ENCODE results near the gene MYRIP.
"Not testable (repeated sequence)": the region's sequence is repeated elsewhere in the genome, so short reads cannot be mapped to it uniquely, and the experiment has no call there.

Gene MYRIP

GRCh38 chr3:40070816-40071215 is 261.4 kb downstream of the MYRIP start:
- H3K36me3 ChIP-seq (ENCODE audit: control insufficient read depth, insufficient read depth, low read length), result no peaks in the 10 kb centered on the region
- WGBS, 2 experiments, result 92 to 94% methylated on average over 1 of the region's 1 CpG

DNA sequence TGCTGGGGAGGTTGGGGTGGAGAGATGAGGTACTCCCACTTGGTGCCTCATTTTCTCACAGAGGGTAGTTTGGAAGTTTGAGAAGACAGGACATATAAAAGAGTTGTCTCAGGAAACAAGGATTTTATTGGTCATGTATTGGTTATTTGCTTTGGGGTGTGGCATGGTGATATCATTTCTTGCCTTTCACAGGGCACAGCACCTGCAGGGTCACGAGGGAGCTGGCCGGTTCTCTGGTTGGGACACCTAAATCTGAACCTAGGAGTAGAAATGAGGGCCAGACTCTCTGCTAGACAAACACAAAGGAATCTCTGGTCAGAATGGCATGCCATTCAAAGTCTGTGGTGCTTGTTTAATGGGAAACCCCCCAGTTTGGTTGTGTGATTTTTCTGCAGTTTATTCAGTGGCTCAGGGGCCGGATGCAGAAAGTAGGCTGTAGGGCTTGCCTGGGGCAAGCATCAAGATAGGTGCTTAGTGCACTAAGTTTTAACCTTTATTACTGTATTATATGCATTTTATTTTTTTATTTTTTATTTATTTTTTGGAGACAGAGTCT is 262.4 kb downstream of the MYRIP start:
- no peaks in the 10 kb centered on the region for H3K4me1 ChIP-seq (ENCODE audit: control insufficient read depth, insufficient read depth, low read length)
- H3K9me3 ChIP-seq (ENCODE audit: control insufficient read depth, low read length), result peaks cover 2% of the 10 kb centered on the region
- no peaks in the 10 kb centered on the region for H3K36me3 ChIP-seq (ENCODE audit: control insufficient read depth, insufficient read depth, low read length)
- 95% methylated on average over 3 of the region's 3 CpGs for WGBS, 2 experiments
- no peak overlapping the region for H3K4me3 ChIP-seq (ENCODE audit: insufficient read depth, low read depth, low read length)
- no peaks in the 10 kb centered on the region for H3K27me3 ChIP-seq (ENCODE audit: control insufficient read depth, insufficient read depth, low read length, poor library complexity, severe bottlenecking)
- H3K27ac ChIP-seq (ENCODE audit: insufficient read depth, low read depth, low read length, poor library complexity, severe bottlenecking), result no peak overlapping the region

More at GRCh38 chr3:40070816-40071215, 261.4 kb downstream of the MYRIP start:
- H3K4me3 ChIP-seq (ENCODE audit: insufficient read depth, low read depth, low read length), result no peak overlapping the region
- peaks cover 2% of the 10 kb centered on the region for H3K9me3 ChIP-seq (ENCODE audit: control insufficient read depth, low read length)
- H3K27ac ChIP-seq (ENCODE audit: insufficient read depth, low read depth, low read length, poor library complexity, severe bottlenecking), result no peak overlapping the region
- no peaks in the 10 kb centered on the region for H3K27me3 ChIP-seq (ENCODE audit: control insufficient read depth, insufficient read depth, low read length, poor library complexity, severe bottlenecking)
- no peaks in the 10 kb centered on the region for H3K4me1 ChIP-seq (ENCODE audit: control insufficient read depth, insufficient read depth, low read length)

DNA sequence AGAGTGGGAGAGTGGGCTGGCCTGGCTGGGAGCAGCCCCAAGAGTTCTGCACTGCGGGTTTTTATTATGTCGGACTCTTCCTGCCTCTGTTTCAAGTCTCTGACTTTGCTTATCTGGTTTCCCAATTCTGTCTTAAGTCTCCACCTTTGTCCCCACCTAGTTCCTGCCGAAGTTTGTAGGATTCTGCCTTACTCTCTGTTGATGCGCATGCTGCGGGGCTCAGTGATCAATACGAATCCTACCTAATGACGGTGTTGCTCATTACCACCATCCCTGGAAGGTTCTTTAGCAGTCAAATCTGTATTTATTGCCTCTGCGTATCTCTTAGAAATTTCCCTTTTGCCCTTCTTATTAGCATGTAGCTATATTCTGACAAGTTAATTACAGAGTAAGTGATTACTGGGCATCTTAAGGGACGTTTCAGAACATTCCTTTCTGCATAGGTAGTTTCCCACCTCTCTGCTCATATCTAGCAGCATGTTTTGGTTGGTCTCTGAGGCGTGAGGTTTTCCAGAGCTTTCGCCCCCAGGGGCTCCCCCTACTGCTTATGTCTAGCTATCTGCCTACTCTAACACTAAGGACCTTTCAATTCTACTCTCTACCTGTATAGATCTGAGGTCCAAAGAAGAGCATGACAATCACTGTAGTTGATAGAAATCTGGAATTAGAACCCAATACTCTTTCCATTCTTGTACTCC is 264.1 kb downstream of the MYRIP start:
- Histone ChIP-seq H3K4me3 (ENCODE audit: insufficient read depth, low read depth, low read length) (no peak overlapping the region), H3K27ac (ENCODE audit: insufficient read depth, low read depth, low read length, poor library complexity, severe bottlenecking) (no peak overlapping the region), H3K9me3 (ENCODE audit: control insufficient read depth, low read length) (peaks cover 2% of the 10 kb centered on the region), H3K27me3 (ENCODE audit: control insufficient read depth, insufficient read depth, low read length, poor library complexity, severe bottlenecking) (no peaks in the 10 kb centered on the region), H3K36me3 (ENCODE audit: control insufficient read depth, insufficient read depth, low read length) (no peaks in the 10 kb centered on the region), H3K4me1 (ENCODE audit: control insufficient read depth, insufficient read depth, low read length) (no peaks in the 10 kb centered on the region)
- 77 to 80% methylated on average over 11 of the region's 11 CpGs for WGBS, 2 experiments

GRCh38 chr3:40077139-40077538 is 267.7 kb downstream of the MYRIP start:
- H3K36me3 ChIP-seq (ENCODE audit: control insufficient read depth, insufficient read depth, low read length); H3K9me3 ChIP-seq (ENCODE audit: control insufficient read depth, low read length): not testable (repeated sequence)
- 90 to 92% methylated on average over 5 to 6 of the region's 6 CpGs for WGBS, 2 experiments

GRCh38 chr3:40077828-40078492 is 268.6 kb downstream of the MYRIP start:
- WGBS, 2 experiments, result 96% methylated on average over 41 of the region's 41 CpGs
- H3K4me1 ChIP-seq (ENCODE audit: control insufficient read depth, insufficient read depth, low read length); H3K9me3 ChIP-seq (ENCODE audit: control insufficient read depth, low read length); H3K36me3 ChIP-seq (ENCODE audit: control insufficient read depth, insufficient read depth, low read length); H3K27me3 ChIP-seq (ENCODE audit: control insufficient read depth, insufficient read depth, low read length, poor library complexity, severe bottlenecking); H3K27ac ChIP-seq (ENCODE audit: insufficient read depth, low read depth, low read length, poor library complexity, severe bottlenecking); H3K4me3 ChIP-seq (ENCODE audit: insufficient read depth, low read depth, low read length): not testable (repeated sequence)

More at GRCh38 chr3:40077139-40077538, 267.7 kb downstream of the MYRIP start:
- not testable (repeated sequence) for H3K27me3 ChIP-seq (ENCODE audit: control insufficient read depth, insufficient read depth, low read length, poor library complexity, severe bottlenecking); H3K27ac ChIP-seq (ENCODE audit: insufficient read depth, low read depth, low read length, poor library complexity, severe bottlenecking); H3K4me3 ChIP-seq (ENCODE audit: insufficient read depth, low read depth, low read length); H3K4me1 ChIP-seq (ENCODE audit: control insufficient read depth, insufficient read depth, low read length)

GRCh38 chr3:40078590-40078989 is 269.2 kb downstream of the MYRIP start:
- Histone ChIP-seq H3K4me3 (ENCODE audit: insufficient read depth, low read depth, low read length) (no peak overlapping the region), H3K9me3 (ENCODE audit: control insufficient read depth, low read length) (peaks cover 2% of the 10 kb centered on the region)

DNA sequence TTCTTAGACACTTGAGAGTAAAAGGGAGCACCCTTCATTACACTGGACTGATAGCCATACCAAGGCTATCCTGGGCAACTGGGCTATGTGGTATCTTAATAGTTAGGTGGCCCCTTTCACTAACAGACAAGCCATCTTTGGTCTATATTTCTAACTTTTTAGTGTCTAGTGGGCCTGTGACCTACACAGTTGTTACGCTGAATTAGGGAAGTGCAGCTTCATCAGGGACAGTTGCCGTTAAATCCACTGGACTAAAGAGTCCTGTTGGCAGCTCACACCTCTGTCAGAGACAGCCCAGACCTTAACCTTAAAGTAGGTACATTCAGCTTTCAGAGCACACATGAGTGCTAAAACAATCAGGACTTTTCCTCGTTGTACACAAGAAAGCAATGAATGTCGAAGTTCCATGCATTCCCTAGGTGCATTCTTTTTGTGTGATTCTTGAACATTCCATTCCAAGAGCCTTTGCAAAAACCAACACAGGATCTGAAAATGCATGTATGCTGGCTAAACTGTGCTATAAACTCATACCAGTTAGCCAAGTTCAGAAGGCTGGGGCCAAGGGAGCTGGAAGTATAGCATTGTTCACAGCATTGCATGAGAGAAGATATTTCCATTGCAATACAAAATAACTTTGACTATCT is 269.9 kb downstream of the MYRIP start:
- no peak overlapping the region for H3K4me3 ChIP-seq (ENCODE audit: insufficient read depth, low read depth, low read length)
- H3K9me3 ChIP-seq (ENCODE audit: control insufficient read depth, low read length), result peaks cover 2% of the 10 kb centered on the region
- no peaks in the 10 kb centered on the region for H3K36me3 ChIP-seq (ENCODE audit: control insufficient read depth, insufficient read depth, low read length)
- no peak overlapping the region for H3K27ac ChIP-seq (ENCODE audit: insufficient read depth, low read depth, low read length, poor library complexity, severe bottlenecking)
- H3K4me1 ChIP-seq (ENCODE audit: control insufficient read depth, insufficient read depth, low read length), result no peaks in the 10 kb centered on the region
- WGBS, 2 experiments, result 90 to 95% methylated on average over 4 of the region's 4 CpGs
- H3K27me3 ChIP-seq (ENCODE audit: control insufficient read depth, insufficient read depth, low read length, poor library complexity, severe bottlenecking), result no peaks in the 10 kb centered on the region

More at GRCh38 chr3:40078590-40078989, 269.2 kb downstream of the MYRIP start:
- no peaks in the 10 kb centered on the region for H3K27me3 ChIP-seq (ENCODE audit: control insufficient read depth, insufficient read depth, low read length, poor library complexity, severe bottlenecking)
- H3K4me1 ChIP-seq (ENCODE audit: control insufficient read depth, insufficient read depth, low read length), result no peaks in the 10 kb centered on the region
- WGBS, 2 experiments, result 79 to 88% methylated on average over 3 of the region's 3 CpGs
- H3K27ac ChIP-seq (ENCODE audit: insufficient read depth, low read depth, low read length, poor library complexity, severe bottlenecking), result no peak overlapping the region
- H3K36me3 ChIP-seq (ENCODE audit: control insufficient read depth, insufficient read depth, low read length), result no peaks in the 10 kb centered on the region

DNA sequence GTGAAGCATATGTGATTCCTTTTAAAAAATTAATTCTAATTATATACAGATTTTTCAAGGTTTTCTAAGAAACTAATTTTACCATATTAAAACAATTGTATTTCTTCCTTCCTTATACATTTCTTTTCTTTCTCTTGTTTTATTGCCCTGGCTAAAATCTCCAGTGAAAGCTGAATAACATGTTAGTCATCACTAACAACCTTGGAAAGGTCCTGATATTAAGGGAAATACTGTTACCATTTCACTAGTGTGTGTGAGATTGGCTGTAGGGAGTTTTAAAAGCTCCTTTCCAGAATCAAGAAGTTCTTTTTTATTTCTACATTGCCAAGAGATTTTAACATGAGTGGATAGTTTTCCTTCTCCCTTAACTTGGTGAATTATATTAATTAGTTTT is 270.4 kb downstream of the MYRIP start:
- H3K4me3 ChIP-seq (ENCODE audit: insufficient read depth, low read depth, low read length), result no peak overlapping the region
- no peaks in the 10 kb centered on the region for H3K36me3 ChIP-seq (ENCODE audit: control insufficient read depth, insufficient read depth, low read length)
- no peaks in the 10 kb centered on the region for H3K27me3 ChIP-seq (ENCODE audit: control insufficient read depth, insufficient read depth, low read length, poor library complexity, severe bottlenecking)
- H3K9me3 ChIP-seq (ENCODE audit: control insufficient read depth, low read length), result no peaks in the 10 kb centered on the region
- H3K4me1 ChIP-seq (ENCODE audit: control insufficient read depth, insufficient read depth, low read length), result no peaks in the 10 kb centered on the region
- no peak overlapping the region for H3K27ac ChIP-seq (ENCODE audit: insufficient read depth, low read depth, low read length, poor library complexity, severe bottlenecking)

DNA sequence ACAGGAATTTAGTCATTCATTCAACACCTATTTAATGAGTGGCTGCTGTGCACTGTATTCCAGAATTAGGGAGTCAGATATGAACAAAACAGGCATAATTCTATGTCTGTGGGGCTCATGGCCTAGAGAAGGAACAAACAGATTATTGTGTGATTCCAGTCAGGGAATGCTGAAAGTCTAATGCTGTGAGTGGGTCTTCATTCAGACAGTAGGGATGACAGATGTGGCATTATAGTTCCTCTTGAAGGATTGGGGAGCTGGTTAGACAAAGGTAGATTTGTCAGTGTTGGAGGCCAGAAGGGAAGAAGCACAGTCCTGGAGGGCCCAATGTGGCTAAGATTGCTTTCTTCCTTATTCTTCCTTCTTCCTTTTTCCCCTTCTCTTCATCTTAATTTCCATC is 273.7 kb downstream of the MYRIP start:
- Histone ChIP-seq H3K4me3 (ENCODE audit: insufficient read depth, low read depth, low read length) (no peak overlapping the region), H3K4me1 (ENCODE audit: control insufficient read depth, insufficient read depth, low read length) (no peaks in the 10 kb centered on the region), H3K36me3 (ENCODE audit: control insufficient read depth, insufficient read depth, low read length) (no peaks in the 10 kb centered on the region), H3K27ac (ENCODE audit: insufficient read depth, low read depth, low read length, poor library complexity, severe bottlenecking) (no peak overlapping the region), H3K9me3 (ENCODE audit: control insufficient read depth, low read length) (no peaks in the 10 kb centered on the region), H3K27me3 (ENCODE audit: control insufficient read depth, insufficient read depth, low read length, poor library complexity, severe bottlenecking) (no peaks in the 10 kb centered on the region)

- H3K4me3 ChIP-seq (ENCODE audit: insufficient read depth, low read depth, low read length); H3K9me3 ChIP-seq (ENCODE audit: control insufficient read depth, low read length); H3K27ac ChIP-seq (ENCODE audit: insufficient read depth, low read depth, low read length, poor library complexity, severe bottlenecking); H3K27me3 ChIP-seq (ENCODE audit: control insufficient read depth, insufficient read depth, low read length, poor library complexity, severe bottlenecking); H3K36me3 ChIP-seq (ENCODE audit: control insufficient read depth, insufficient read depth, low read length); H3K4me1 ChIP-seq (ENCODE audit: control insufficient read depth, insufficient read depth, low read length): not testable (repeated sequence)
- WGBS, 2 experiments, result no CpG with 5 or more reads among the region's 12 CpGs
Observed at GRCh38 chr3:40084424-40084823, 275.0 kb downstream of the MYRIP start.
